H1 (cell line): Measurements from ENCODE around the gene SERINC4. TPM values are rescaled to one million over a fixed set of nuclear protein-coding genes. Genes with fewer than 3 reads are reported as not detected.

Source experiments
- CTCF ChIA-PET: fragments of 300-600 bp; sonication (Branson Sonifier 250); formaldehyde crosslinking; loops from one replicate; lab custom pipeline; 2021; ENCODE audit not compliant: partially characterized antibody; lab: Charles Lee
- POLR2A ChIA-PET: fragments of 300-600 bp; sonication (Branson Sonifier 250); formaldehyde crosslinking; loops from one replicate; lab custom pipeline; 2021; ENCODE audit warnings: inconsistent platforms; ENCODE audit not compliant: partially characterized antibody; lab: Charles Lee
- DNase-seq, 2 experiments: peaks; one replicate each; pipeline versions ENCODE4 v3.0.0 to v3.0.0-alpha.2; 2010 to 2022; ENCODE audit warnings: low spot score in 2 of 2, low read depth in 1 of 2, mixed read lengths in 1 of 2
- FAIRE-seq: peaks from 2 replicates; lab custom pipeline; 2011; peaks lifted over from hg19 to GRCh38; lab: Jason Lieb, UNC
- H2AFZ ChIP-seq: 2 replicates; pipeline ENCODE4 v1.8.1; 2012; ENCODE audit warnings: low read length, inconsistent platforms
- H2AK5ac ChIP-seq: 2 replicates; pipeline ENCODE4 v1.6.1; 2013; ENCODE audit warnings: low read depth, low read length
- H2BK120ac ChIP-seq: replicated peaks from 2 replicates; pipeline ENCODE3; 2013; ENCODE audit warnings: low read depth, low read length, inconsistent platforms
- H2BK12ac ChIP-seq: 2 replicates; pipeline ENCODE4 v1.6.1; 2013; ENCODE audit warnings: low read depth, low read length
- H2BK15ac ChIP-seq: 2 replicates; pipeline ENCODE4 v1.6.1; 2013; ENCODE audit warnings: low read length
- H2BK20ac ChIP-seq: 2 replicates; pipeline ENCODE4 v1.6.1; 2013; ENCODE audit warnings: low read length
- H2BK5ac ChIP-seq: 2 replicates; pipeline ENCODE4 v1.6.1; 2013; ENCODE audit warnings: low read depth, low read length
- H3K14ac ChIP-seq: 2 replicates; pipeline ENCODE4 v1.6.1; 2013; ENCODE audit warnings: inconsistent platforms; ENCODE audit not compliant: insufficient read length
- H3K18ac ChIP-seq: 2 replicates; pipeline ENCODE4 v1.6.1; 2013; ENCODE audit warnings: low read length; ENCODE audit errors: extremely low read depth
- H3K23ac ChIP-seq: 2 replicates; pipeline ENCODE4 v1.6.1; 2013; ENCODE audit warnings: inconsistent platforms; ENCODE audit not compliant: insufficient read length
- H3K23me2 ChIP-seq: 2 replicates; pipeline ENCODE4 v1.6.1; 2013; ENCODE audit warnings: low read depth, low read length
- H3K27ac ChIP-seq: 2 replicates; pipeline ENCODE4 v1.6.1; 2011; ENCODE audit warnings: low read depth, low read length, inconsistent platforms
- H3K27me3 ChIP-seq, 4 experiments: replicated peaks in 1 of 4; 1 replicate in 1 of 4; 2 replicates in 3 of 4; pipeline versions ENCODE4 v1.6.1 to v1.8.1; 2011 to 2013; ENCODE audit warnings: low read length in 3 of 4, mild to moderate bottlenecking in 3 of 4, inconsistent platforms in 2 of 4, mixed read lengths in 2 of 4, moderate library complexity in 1 of 4; ENCODE audit not compliant: control insufficient read depth in 3 of 4, insufficient read depth in 3 of 4; ENCODE audit errors: extremely low read depth in 1 of 4
- H3K36me3 ChIP-seq, 4 experiments: 2 replicates each; pipeline versions ENCODE4 v1.6.1 to v1.8.1; 2011 to 2013; ENCODE audit warnings: mild to moderate bottlenecking in 4 of 4, low read length in 3 of 4, moderate library complexity in 2 of 4, control low read depth in 1 of 4, inconsistent platforms in 1 of 4; ENCODE audit not compliant: insufficient read depth in 4 of 4, control insufficient read depth in 2 of 4
- H3K4ac ChIP-seq: replicated peaks from 2 replicates; pipeline ENCODE3; 2013; ENCODE audit warnings: low read length, low read depth, mixed read lengths, inconsistent platforms; ENCODE audit not compliant: insufficient read length
- H3K4me1 ChIP-seq, 4 experiments: replicated peaks in 1 of 4; 1 replicate in 1 of 4; 2 replicates in 3 of 4; pipeline versions ENCODE4 v1.6.1 to v1.8.1; 2011 to 2013; ENCODE audit warnings: low read length in 3 of 4, inconsistent platforms in 2 of 4, mixed read lengths in 1 of 4; ENCODE audit not compliant: insufficient read depth in 4 of 4, control insufficient read depth in 3 of 4
- H3K4me2 ChIP-seq, 2 experiments: 2 replicates each; pipeline versions ENCODE4 v1.6.1 to v1.8.1; 2011 to 2013; ENCODE audit warnings: low read depth in 2 of 2, low read length in 2 of 2, control low read depth in 1 of 2, inconsistent platforms in 1 of 2, mild to moderate bottlenecking in 1 of 2; ENCODE audit not compliant: insufficient read depth in 1 of 2
- H3K4me3 ChIP-seq, 4 experiments: fragments of 200-600, 300-600 bp in 1 of 4; sonication (generic), shearing (Covaris generic), sonication (Bioruptor Twin) in 1 of 4; 2 replicates each; pipeline versions ENCODE4 v1.5.1 to v1.8.1; 2011 to 2016; ENCODE audit warnings: low read length in 4 of 4, low read depth in 3 of 4, control low read depth in 2 of 4, inconsistent platforms in 2 of 4, mild to moderate bottlenecking in 2 of 4, mixed read lengths in 1 of 4, moderate library complexity in 1 of 4; ENCODE audit not compliant: insufficient read depth in 2 of 4; ENCODE audit errors: extremely low read depth in 1 of 4
- H3K56ac ChIP-seq: replicated peaks from 2 replicates; pipeline ENCODE3; 2013; ENCODE audit warnings: low read depth, mild to moderate bottlenecking, mixed read lengths, low read length, inconsistent platforms; ENCODE audit not compliant: insufficient read length
- H3K79me1 ChIP-seq: 2 replicates; pipeline ENCODE4 v1.6.1; 2013; ENCODE audit warnings: low read depth, low read length, control low read depth
- H3K79me2 ChIP-seq, 2 experiments: 2 replicates each; pipeline versions ENCODE4 v1.6.1 to v1.8.1; 2012 to 2013; ENCODE audit warnings: low read length in 2 of 2, mild to moderate bottlenecking in 2 of 2, inconsistent platforms in 1 of 2; ENCODE audit not compliant: insufficient read depth in 2 of 2, control insufficient read depth in 1 of 2
- H3K9ac ChIP-seq, 4 experiments: replicated peaks in 1 of 4; 1 replicate in 1 of 4; 2 replicates in 3 of 4; pipeline versions ENCODE4 v1.6.1 to v1.8.1; 2011 to 2013; ENCODE audit warnings: low read depth in 3 of 4, low read length in 3 of 4, control low read depth in 2 of 4, mild to moderate bottlenecking in 2 of 4, moderate library complexity in 2 of 4, inconsistent platforms in 1 of 4; ENCODE audit errors: extremely low read depth in 1 of 4
- H3K9me3 ChIP-seq, 2 experiments: 2 replicates each; pipeline versions ENCODE4 v1.6.1 to v1.8.1; 2012 to 2013; ENCODE audit warnings: mild to moderate bottlenecking in 2 of 2, moderate library complexity in 2 of 2, control low read depth in 1 of 2, inconsistent platforms in 1 of 2, low read depth in 1 of 2, low read length in 1 of 2, mixed read lengths in 1 of 2; ENCODE audit not compliant: insufficient read depth in 2 of 2
- H4K20me1 ChIP-seq, 2 experiments: replicated peaks in 1 of 2; 2 replicates each; pipeline versions ENCODE3 to v1.8.1; 2011 to 2013; ENCODE audit warnings: inconsistent platforms in 2 of 2, low read length in 2 of 2, mild to moderate bottlenecking in 1 of 2; ENCODE audit not compliant: insufficient read depth in 2 of 2, control insufficient read depth in 1 of 2
- H4K5ac ChIP-seq: 2 replicates; pipeline ENCODE4 v1.6.1; 2013; ENCODE audit warnings: low read length, low read depth, mixed read lengths, inconsistent platforms; ENCODE audit not compliant: insufficient read length
- H4K8ac ChIP-seq: 2 replicates; pipeline ENCODE4 v1.8.0; 2013; ENCODE audit warnings: mild to moderate bottlenecking, moderate library complexity, low read length, inconsistent platforms; ENCODE audit not compliant: insufficient read depth; ENCODE audit errors: extremely low read depth
- H4K91ac ChIP-seq: replicated peaks from 2 replicates; pipeline ENCODE3; 2013; ENCODE audit warnings: low read length, mixed read lengths, inconsistent platforms; ENCODE audit not compliant: insufficient read length
- BACH1 ChIP-seq: IDR thresholded peaks from 2 replicates; pipeline ENCODE4 v1.6.1; 2012; ENCODE audit warnings: low read length, improper control_type of control experiment
- BCL11A ChIP-seq, 2 experiments: IDR thresholded peaks; one replicate each; pipeline ENCODE4 v1.6.1; 2011; ENCODE audit warnings: low read depth in 2 of 2, low read length in 2 of 2, mild to moderate bottlenecking in 2 of 2
- BRCA1 ChIP-seq: IDR thresholded peaks from 2 replicates; pipeline ENCODE4 v1.6.1; 2012; ENCODE audit warnings: low read depth, low read length, improper control_type of control experiment
- WGBS, 2 experiments: shearing (Covaris generic) in 1 of 2; methylation state at CpG; one replicate each; pipeline versions ENCODE4 v1.1.6 to v1.1.7; 2013 to 2015; ENCODE audit warnings: low lambda C conversion rate in 2 of 2, mixed read lengths in 2 of 2, inconsistent platforms in 1 of 2, low coverage in 1 of 2, missing lambda C conversion rate in 1 of 2; ENCODE audit not compliant: insufficient replicate concordance in 2 of 2, insufficient coverage in 1 of 2, insufficient read length in 1 of 2; ENCODE audit errors: extremely low coverage in 1 of 2, missing lambda C conversion rate in 1 of 2; 5-methylcytosine and 5-hydroxymethylcytosine counted together
- polyA plus RNA-seq, 7 experiments: library from polyadenylated mRNA; depleted of rRNA in 3 of 7; stranded (reverse) in 5 of 7; unstranded in 2 of 7; fragments of >200 nt in 5 of 7; fragments of 200-250 nt in 2 of 7; gene quantifications; 1 replicate in 5 of 7; 2 replicates in 1 of 7; 4 replicates in 1 of 7; pipeline versions ENCODE4 v1.2.1 to v1.2.3, GENCODE V29; 2011 to 2013; ENCODE audit warnings: missing spikeins in 2 of 7, mixed read lengths in 2 of 7
- total RNA-seq: library from RNA; stranded (reverse); fragmentation: NEBNext Ultra II Directional; extraction: Animal tissue kit (Norgen Biotek cat#: 25700); gene quantifications from 2 replicates; pipeline ENCODE4 v1.2.1, GENCODE V29; 2021

The SERINC4 gene
- total and polyA plus RNA-seq, 2 of the 8 experiments (the other 6 are each of a cell fraction or from before 2014, with no cell fraction given), result 0.08 TPM; not detected in 1

- Histone ChIP-seq H3K4me2 (peak overlapping the region; percentile 2 to 9; a peak in 3 of 4 replicates), H3K56ac (no peak overlapping the region), H2BK12ac (no peak overlapping the region), H3K4me1 (peaks cover 0 to 4% (median 2%) of the 10 kb centered on the region in 4 experiments; a peak in 4 of 7 replicates), H2BK5ac (no peak overlapping the region), H3K18ac (no peak overlapping the region), H4K5ac (no peak overlapping the region), H3K79me1 (no peaks in the 10 kb centered on the region), H3K14ac (no peak overlapping the region), H2AFZ (no peak overlapping the region), H3K4ac (no peak overlapping the region), H4K91ac (no peak overlapping the region), H3K27ac (no peak overlapping the region), H4K8ac (no peak overlapping the region), H3K9me3 (peaks cover 0 to 3% of the 10 kb centered on the region in 2 experiments; a peak in 2 of 4 replicates), H2BK20ac (no peak overlapping the region), H3K9ac (peak overlapping the region in 1 of 4 experiments; percentile 38; a peak in 2 of 7 replicates), H2AK5ac (no peak overlapping the region), H3K23me2 (no peaks in the 10 kb centered on the region), H2BK15ac (no peak overlapping the region), H3K36me3 (peaks cover 0 to 5% (median 0%) of the 10 kb centered on the region in 4 experiments; a peak in 1 of 8 replicates), H3K27me3 (peaks cover 0 to 16% (median 4%) of the 10 kb centered on the region in 4 experiments; a peak in 4 of 7 replicates), H3K79me2 (peaks cover 3 to 7% of the 10 kb centered on the region in 2 experiments), H3K4me3 (peak overlapping the region in 1 of 4 experiments; percentile 82; a peak in 1 of 8 replicates), H4K20me1 (no peaks in the 10 kb centered on the region), H3K23ac (no peak overlapping the region), H2BK120ac (no peak overlapping the region)
- 90% methylated on average over 6 of the region's 6 CpGs; no CpG with 5 or more reads in 1 of the 2 experiments for WGBS, 2 experiments
- POLR2A ChIA-PET, result interaction anchor here (1.1 to 2.0 kb wide), 5 partner anchors 18 to 52 kb away, joined by 3 to 8 read pairs (median 3); partner anchors contain the start of genes ELL3, HYPK and SERINC4
- CTCF ChIA-PET, result no interaction called here
- DNase-seq, result no peak
- FAIRE-seq, result no peak
- TF ChIP-seq BACH1 (no peak), BRCA1 (no peak), BCL11A (IDR thresholded peaks at IDR 0.05; ENCODE audit: low read depth in 2 of 2, low read length in 2 of 2) (no peak)
These were observed 28.1 kb upstream of the SERINC4 start for GRCh38 chr15:43828061-43828657.
